CD14-positive monocyte (primary cell): ENCODE data around the gene SMAD2. TPM values are rescaled to one million over a fixed set of nuclear protein-coding genes. Genes with fewer than 3 reads are reported as not detected.

ENCODE experiments used
- DNase-seq, 3 donors: peaks; one replicate each; pipeline ENCODE4 v3.0.0-alpha.2; 2011 to 2022
- H2AFZ ChIP-seq: 2 replicates; pipeline ENCODE4 v1.6.0; 2012; ENCODE audit warnings: mild to moderate bottlenecking, low read depth, low read length, inconsistent platforms; ENCODE audit not compliant: insufficient read depth, poor library complexity, severe bottlenecking
- H3K27ac ChIP-seq, 2 donors: 1 replicate in 1 of 2; 2 replicates in 1 of 2; pipeline ENCODE4 v1.5.1; 2012 to 2013; ENCODE audit warnings: low read length in 2 of 2, control low read depth in 1 of 2, inconsistent platforms in 1 of 2, low read depth in 1 of 2, mild to moderate bottlenecking in 1 of 2
- H3K27me3 ChIP-seq, 2 donors: one replicate each; pipeline versions ENCODE4 v1.6.0 to v1.6.1; 2011 to 2013; ENCODE audit warnings: low read length in 2 of 2; ENCODE audit not compliant: control insufficient read depth in 2 of 2, insufficient read depth in 2 of 2
- H3K36me3 ChIP-seq, 2 donors: replicated peaks in 1 of 2; 1 replicate in 1 of 2; 2 replicates in 1 of 2; pipeline versions ENCODE4 v1.5.1 to v1.6.1; 2012 to 2013; ENCODE audit warnings: low read length in 2 of 2, control low read depth in 1 of 2, inconsistent platforms in 1 of 2, mild to moderate bottlenecking in 1 of 2; ENCODE audit not compliant: insufficient read depth in 2 of 2, control insufficient read depth in 1 of 2
- H3K4me1 ChIP-seq, 2 donors: 1 replicate in 1 of 2; 2 replicates in 1 of 2; pipeline versions ENCODE4 v1.5.1 to v1.6.1; 2012 to 2013; ENCODE audit warnings: low read length in 2 of 2, control low read depth in 1 of 2, inconsistent platforms in 1 of 2, mild to moderate bottlenecking in 1 of 2, moderate library complexity in 1 of 2; ENCODE audit not compliant: insufficient read depth in 2 of 2, control insufficient read depth in 1 of 2
- H3K4me2 ChIP-seq: replicated peaks from 2 replicates; pipeline ENCODE3; 2012; ENCODE audit warnings: low read length, moderate library complexity, mild to moderate bottlenecking; ENCODE audit not compliant: poor library complexity, severe bottlenecking; ENCODE audit errors: extremely low read depth
- H3K4me3 ChIP-seq, 3 experiments: fragments of 200-600 bp in 1 of 3; sonication (generic) in 1 of 3; replicated peaks in 1 of 3; 1 replicate in 2 of 3; 2 replicates in 1 of 3; pipeline ENCODE4 v1.5.1; 2011 to 2013; ENCODE audit warnings: low read length in 3 of 3, mild to moderate bottlenecking in 3 of 3, control low read depth in 2 of 3, low read depth in 2 of 3, inconsistent platforms in 1 of 3, moderate library complexity in 1 of 3
- H3K79me2 ChIP-seq: 2 replicates; pipeline ENCODE4 v1.6.0; 2012; ENCODE audit warnings: mild to moderate bottlenecking, control low read depth, inconsistent platforms, low read length, moderate library complexity; ENCODE audit not compliant: insufficient read depth
- H3K9ac ChIP-seq: 2 replicates; pipeline ENCODE4 v1.6.0; 2017; ENCODE audit warnings: low read length, mild to moderate bottlenecking; ENCODE audit not compliant: insufficient read depth, poor library complexity, severe bottlenecking
- H3K9me3 ChIP-seq, 2 donors: replicated peaks in 1 of 2; 1 replicate in 1 of 2; 2 replicates in 1 of 2; pipeline versions ENCODE4 v1.5.1 to v1.6.1; 2012 to 2013; ENCODE audit warnings: low read length in 2 of 2, control low read depth in 1 of 2; ENCODE audit not compliant: control insufficient read depth in 1 of 2, insufficient read depth in 1 of 2
- H4K20me1 ChIP-seq: 2 replicates; pipeline ENCODE4 v1.6.0; 2012; ENCODE audit warnings: mild to moderate bottlenecking, low read length, control low read depth, moderate library complexity; ENCODE audit not compliant: insufficient read depth
- H3K27ac Mint-ChIP-seq, 7 donors: one replicate each; pipeline ENCODE4 v1.8.0; 2020; ENCODE audit warnings: mild to moderate bottlenecking in 7 of 7, mixed read lengths in 7 of 7, moderate library complexity in 6 of 7, inconsistent platforms in 2 of 7
- H3K27me3 Mint-ChIP-seq, 3 donors: one replicate each; pipeline ENCODE4 v1.8.0; 2021 to 2022; ENCODE audit warnings: low read depth in 3 of 3, mild to moderate bottlenecking in 3 of 3, mixed read lengths in 3 of 3, moderate library complexity in 3 of 3, inconsistent platforms in 1 of 3
- H3K36me3 Mint-ChIP-seq, 2 donors: one replicate each; pipeline ENCODE4 v1.8.0; 2020; ENCODE audit warnings: mixed read lengths in 2 of 2, inconsistent platforms in 1 of 2, mild to moderate bottlenecking in 1 of 2
- H3K4me1 Mint-ChIP-seq: one replicate; pipeline ENCODE4 v1.8.0; 2020; ENCODE audit warnings: mild to moderate bottlenecking, mixed read lengths
- H3K4me3 Mint-ChIP-seq, 2 donors: one replicate each; pipeline ENCODE4 v1.8.0; 2020; ENCODE audit warnings: mild to moderate bottlenecking in 2 of 2, mixed read lengths in 2 of 2, moderate library complexity in 1 of 2
- H3K9me3 Mint-ChIP-seq, 7 donors: one replicate each; pipeline ENCODE4 v1.8.0; 2020 to 2022; ENCODE audit warnings: mixed read lengths in 7 of 7, mild to moderate bottlenecking in 6 of 7, moderate library complexity in 6 of 7, inconsistent platforms in 2 of 7
- CTCF ChIP-seq: fragments of 200-600 bp; IDR thresholded peaks from one replicate; pipeline ENCODE4 v1.8.0; 2022; ENCODE audit warnings: antibody characterized with exemption, mild to moderate bottlenecking
- WGBS: methylation state at CpG from one replicate; pipeline ENCODE4 v1.1.5; 2013; ENCODE audit warnings: missing lambda C conversion rate; ENCODE audit not compliant: insufficient coverage; 5-methylcytosine and 5-hydroxymethylcytosine counted together
- intact Hi-C, 2 donors: fragments of 100-400 bp; cut with micrococcal nuclease; formaldehyde crosslinking; loops; one replicate each; pipeline versions ENCODE4 v1.15.0 to v1.15.1; 2023
- polyA plus RNA-seq, 3 donors: library from polyadenylated mRNA; depleted of rRNA in 1 of 3; unstranded in 2 of 3; stranded (reverse) in 1 of 3; fragments of 300-500 nt in 2 of 3; fragments of >200 nt in 1 of 3; fragmentation: Illumina TruSeq in 2 of 3; gene quantifications; 1 replicate in 2 of 3; 2 replicates in 1 of 3; pipeline ENCODE4 v1.2.3, GENCODE V29; 2012 to 2021

The SMAD2 gene
- polyA plus RNA-seq, 3 donors, result 48.1 to 72.6 (median 70.6) TPM

DNA sequence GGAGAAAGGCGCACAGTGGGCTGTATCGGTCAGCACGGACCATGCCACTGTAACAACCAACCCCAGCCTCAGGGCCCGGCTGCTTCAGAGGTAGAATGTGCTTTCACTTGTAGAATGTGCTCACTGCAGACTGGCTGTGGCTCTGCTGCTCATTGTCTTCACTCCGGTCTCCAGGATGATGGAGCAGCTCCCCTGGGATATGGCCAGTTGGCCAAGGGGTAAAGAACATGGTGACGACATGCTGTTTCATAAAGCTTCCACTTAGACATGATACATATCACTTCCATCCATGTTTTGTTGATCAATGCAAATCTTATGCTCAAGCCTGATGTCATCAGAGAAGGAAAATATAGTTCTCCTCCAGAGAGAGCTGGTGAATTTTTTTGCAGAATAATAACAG lies 127.7 kb downstream of the SMAD2 start:
- H3K9me3 ChIP-seq, result no peaks in the 10 kb centered on the region
- Mint-ChIP-seq H3K36me3 (no peaks in the 10 kb centered on the region), H3K4me1 (no peaks in the 10 kb centered on the region), H3K27ac (no peak overlapping the region), H3K4me3 (no peak overlapping the region), H3K9me3 (peaks cover 0 to 5% (median 2%) of the 10 kb centered on the region in 7 donors), H3K27me3 (peaks cover under 1 to 4% (median 4%) of the 10 kb centered on the region in 3 donors)
- H3K4me1 ChIP-seq, result no peaks in the 10 kb centered on the region
- H4K20me1 ChIP-seq, result no peaks in the 10 kb centered on the region
- WGBS, result 93% methylated on average over 3 of the region's 6 CpGs
- H3K79me2 ChIP-seq, result no peaks in the 10 kb centered on the region
- H3K4me2 ChIP-seq, result no peak overlapping the region
- intact Hi-C loops, result no loop called here
- H3K27ac ChIP-seq, result no peak overlapping the region
- H2AFZ ChIP-seq, result no peak overlapping the region
- no peak for DNase-seq
- H3K9ac ChIP-seq, result no peak overlapping the region
- no peaks in the 10 kb centered on the region for H3K27me3 ChIP-seq
- no peak for TF ChIP-seq CTCF
- H3K36me3 ChIP-seq, result no peaks in the 10 kb centered on the region
- no peak overlapping the region for H3K4me3 ChIP-seq

DNA sequence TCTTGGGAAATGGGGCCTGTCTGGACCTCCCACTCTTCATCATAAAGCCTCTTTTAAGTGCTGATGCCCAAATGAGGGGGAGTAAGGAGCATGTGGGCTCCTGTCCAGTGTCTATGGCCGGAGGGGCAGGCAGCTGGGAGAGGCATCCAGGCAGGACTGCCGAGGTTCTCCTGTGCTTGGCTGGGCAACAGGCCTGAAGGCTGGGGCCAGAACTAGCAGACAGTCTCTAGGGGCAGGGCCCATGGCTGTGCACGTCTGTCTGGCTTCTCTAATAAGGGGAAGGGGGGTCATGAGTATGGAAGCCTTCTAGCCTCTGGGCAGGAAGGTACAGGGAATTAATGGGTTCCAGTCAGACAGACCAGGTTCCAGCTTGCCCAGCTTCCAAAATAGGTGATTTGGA lies 128.6 kb downstream of the SMAD2 start:
- no peaks in the 10 kb centered on the region for H3K36me3 ChIP-seq
- no peak overlapping the region for H3K4me3 Mint-ChIP-seq
- H3K27ac Mint-ChIP-seq, result no peak overlapping the region
- no peaks in the 10 kb centered on the region for H3K27me3 ChIP-seq
- H4K20me1 ChIP-seq, result no peaks in the 10 kb centered on the region
- H3K36me3 Mint-ChIP-seq, result no peaks in the 10 kb centered on the region
- peaks cover 4 to 7% (median 7%) of the 10 kb centered on the region in 3 donors for H3K27me3 Mint-ChIP-seq
- peaks cover 0 to 5% (median 1%) of the 10 kb centered on the region in 7 donors for H3K9me3 Mint-ChIP-seq
- no peak for DNase-seq
- no peaks in the 10 kb centered on the region for H3K79me2 ChIP-seq
- no peak overlapping the region for H3K4me2 ChIP-seq
- 100% methylated on average over 3 of the region's 3 CpGs for WGBS
- H3K9me3 ChIP-seq, result no peaks in the 10 kb centered on the region
- H3K4me3 ChIP-seq, result no peak overlapping the region
- no peak overlapping the region for H3K27ac ChIP-seq
- H3K9ac ChIP-seq, result no peak overlapping the region
- H3K4me1 ChIP-seq, result no peaks in the 10 kb centered on the region
- no peaks in the 10 kb centered on the region for H3K4me1 Mint-ChIP-seq
- TF ChIP-seq CTCF, result no peak
- no peak overlapping the region for H2AFZ ChIP-seq
- intact Hi-C loops, result no loop called here
